Measurements from ENCODE around the gene WWOX. TPM values are rescaled to one million over a fixed set of nuclear protein-coding genes. Genes with fewer than 3 reads are reported as not detected.

The WWOX gene
- total and polyA plus RNA-seq, 3 donors from 2014 or later = 20.6 to 76.7 (median 64.1) TPM

GRCh38 chr16:78060295-78060694, 39.2 kb upstream of the WWOX start:
- TF ChIP-seq, protein P1, sequence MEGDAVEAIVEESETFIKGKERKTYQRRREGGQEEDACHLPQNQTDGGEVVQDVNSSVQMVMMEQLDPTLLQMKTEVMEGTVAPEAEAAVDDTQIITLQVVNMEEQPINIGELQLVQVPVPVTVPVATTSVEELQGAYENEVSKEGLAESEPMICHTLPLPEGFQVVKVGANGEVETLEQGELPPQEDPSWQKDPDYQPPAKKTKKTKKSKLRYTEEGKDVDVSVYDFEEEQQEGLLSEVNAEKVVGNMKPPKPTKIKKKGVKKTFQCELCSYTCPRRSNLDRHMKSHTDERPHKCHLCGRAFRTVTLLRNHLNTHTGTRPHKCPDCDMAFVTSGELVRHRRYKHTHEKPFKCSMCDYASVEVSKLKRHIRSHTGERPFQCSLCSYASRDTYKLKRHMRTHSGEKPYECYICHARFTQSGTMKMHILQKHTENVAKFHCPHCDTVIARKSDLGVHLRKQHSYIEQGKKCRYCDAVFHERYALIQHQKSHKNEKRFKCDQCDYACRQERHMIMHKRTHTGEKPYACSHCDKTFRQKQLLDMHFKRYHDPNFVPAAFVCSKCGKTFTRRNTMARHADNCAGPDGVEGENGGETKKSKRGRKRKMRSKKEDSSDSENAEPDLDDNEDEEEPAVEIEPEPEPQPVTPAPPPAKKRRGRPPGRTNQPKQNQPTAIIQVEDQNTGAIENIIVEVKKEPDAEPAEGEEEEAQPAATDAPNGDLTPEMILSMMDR (IDR thresholded peaks at IDR 0.05) = no peak
- TF ChIP-seq POLR2A (IDR thresholded peaks at IDR 0.05) = no peak
- H3K4me3 ChIP-seq = no peak overlapping the region
- H3K9me3 ChIP-seq = no peaks in the 10 kb centered on the region
- WGBS, 2 donors = 23 to 31% methylated on average over 5 of the region's 5 CpGs
- no peaks in the 10 kb centered on the region for H3K4me1 ChIP-seq
- no peaks in the 10 kb centered on the region for H3K27me3 ChIP-seq
- no peak for DNase-seq
- H3K27ac ChIP-seq = no peak overlapping the region
- H3K36me3 ChIP-seq (ENCODE audit: low read depth, missing control alignments) = no peaks in the 10 kb centered on the region
- intact Hi-C loops (cut with DNase I; ENCODE audit: low total_unique reads) = no loop called here

DNA sequence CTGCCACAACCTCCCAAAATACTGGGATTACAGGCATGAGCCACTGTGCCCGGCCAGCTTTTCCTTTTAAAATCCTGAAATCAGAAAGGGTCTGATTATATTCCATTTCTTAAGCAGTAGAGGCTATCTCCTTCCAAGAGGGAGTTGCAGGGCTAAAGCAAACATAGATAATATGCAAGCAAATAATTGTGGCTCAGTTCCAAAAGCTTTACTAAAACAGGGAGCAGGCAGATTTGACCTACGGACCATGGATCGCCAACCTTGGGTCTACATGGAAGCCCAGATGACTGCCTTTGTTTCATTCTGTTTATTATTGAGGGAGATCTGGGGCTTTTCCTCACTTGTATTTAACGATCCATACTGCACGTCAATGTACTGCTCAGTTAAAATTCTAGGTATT, 38.6 kb upstream of the WWOX start:
- Histone ChIP-seq H3K9me3 (no peaks in the 10 kb centered on the region), H3K27me3 (no peaks in the 10 kb centered on the region), H3K4me3 (no peak overlapping the region), H3K36me3 (ENCODE audit: low read depth, missing control alignments) (no peaks in the 10 kb centered on the region), H3K27ac (no peak overlapping the region), H3K4me1 (no peaks in the 10 kb centered on the region)
- no peak for DNase-seq
- TF ChIP-seq, protein P1 (IDR thresholded peaks at IDR 0.05) = no peak
- no peak for TF ChIP-seq POLR2A (IDR thresholded peaks at IDR 0.05)
- 60 to 64% methylated on average over 5 of the region's 5 CpGs for WGBS, 2 donors
- intact Hi-C loops (cut with DNase I; ENCODE audit: low total_unique reads) = no loop called here

DNA sequence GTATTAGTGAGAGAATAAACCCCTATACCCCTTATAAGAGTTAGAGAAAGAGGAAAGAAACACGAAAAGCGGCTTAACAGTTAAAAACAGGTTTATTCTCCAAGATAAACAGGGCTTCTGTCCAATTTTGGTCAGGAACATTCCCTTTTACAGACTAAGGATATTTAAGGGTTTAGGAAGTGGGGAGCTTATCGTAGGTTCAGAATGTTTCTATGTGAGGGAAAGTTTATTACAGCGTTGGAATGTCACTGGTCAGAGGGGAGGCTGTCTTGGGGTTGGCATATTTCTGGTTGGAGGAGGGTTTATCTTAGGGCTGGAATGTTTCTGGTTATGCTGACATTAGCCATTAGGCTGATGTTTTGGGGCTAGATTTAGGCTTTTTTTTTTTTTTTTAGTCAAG, 34.1 kb upstream of the WWOX start:
- no peak overlapping the region for H3K27ac ChIP-seq
- H3K4me1 ChIP-seq = no peaks in the 10 kb centered on the region
- H3K36me3 ChIP-seq (ENCODE audit: low read depth, missing control alignments) = no peaks in the 10 kb centered on the region
- intact Hi-C loops (cut with DNase I; ENCODE audit: low total_unique reads) = no loop called here
- no peaks in the 10 kb centered on the region for H3K9me3 ChIP-seq
- 27 to 37% methylated on average over 4 of the region's 4 CpGs for WGBS, 2 donors
- DNase-seq = no peak
- H3K27me3 ChIP-seq = no peaks in the 10 kb centered on the region
- no peak for TF ChIP-seq POLR2A (IDR thresholded peaks at IDR 0.05)
- TF ChIP-seq, protein P1 (IDR thresholded peaks at IDR 0.05) = no peak
- H3K4me3 ChIP-seq = no peak overlapping the region

DNA sequence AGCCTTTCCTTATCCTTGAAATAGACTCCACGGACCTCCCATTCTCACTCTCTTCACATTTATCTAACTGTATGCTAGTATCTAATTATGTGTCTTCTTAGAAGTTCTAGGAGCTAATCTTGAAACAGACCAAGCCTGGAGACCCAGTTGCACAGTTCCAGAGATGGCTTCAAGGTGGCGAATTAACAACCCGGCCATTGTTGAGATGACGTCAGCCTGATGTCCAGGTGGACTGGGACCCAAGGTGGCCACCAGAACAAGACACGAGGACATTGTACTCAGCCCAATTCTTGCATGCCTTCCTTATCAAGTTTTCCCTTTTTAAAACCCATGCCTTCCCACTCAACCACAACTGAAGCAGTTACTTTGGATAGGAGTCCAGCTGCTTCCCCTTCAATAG, 29.5 kb upstream of the WWOX start:
- intact Hi-C loops (cut with DNase I; ENCODE audit: low total_unique reads) = no loop called here
- WGBS, 2 donors = 66 to 73% methylated on average over 5 of the region's 5 CpGs

GRCh38 chr16:78072275-78072674, 27.2 kb upstream of the WWOX start:
- H3K36me3 ChIP-seq (ENCODE audit: low read depth, missing control alignments) = no peaks in the 10 kb centered on the region
- TF ChIP-seq, protein P1 (IDR thresholded peaks at IDR 0.05) = no peak
- TF ChIP-seq POLR2A (IDR thresholded peaks at IDR 0.05) = no peak
- H3K9me3 ChIP-seq = no peaks in the 10 kb centered on the region
- 46 to 48% methylated on average over 5 of the region's 5 CpGs for WGBS, 2 donors
- no peaks in the 10 kb centered on the region for H3K27me3 ChIP-seq
- no peaks in the 10 kb centered on the region for H3K4me1 ChIP-seq
- intact Hi-C loops (cut with DNase I; ENCODE audit: low total_unique reads) = no loop called here
- H3K4me3 ChIP-seq = no peak overlapping the region
- H3K27ac ChIP-seq = no peak overlapping the region
- DNase-seq = no peak

More for the DNA sequence above, 29.5 kb upstream of the WWOX start:
- no peaks in the 10 kb centered on the region for H3K27me3 ChIP-seq
- H3K4me3 ChIP-seq = no peak overlapping the region
- no peak for DNase-seq
- no peaks in the 10 kb centered on the region for H3K4me1 ChIP-seq
- no peak for TF ChIP-seq POLR2A (IDR thresholded peaks at IDR 0.05)
- TF ChIP-seq, protein P1 (IDR thresholded peaks at IDR 0.05) = no peak
- no peaks in the 10 kb centered on the region for H3K36me3 ChIP-seq (ENCODE audit: low read depth, missing control alignments)
- no peak overlapping the region for H3K27ac ChIP-seq
- H3K9me3 ChIP-seq = no peaks in the 10 kb centered on the region
